Fibroblast of lung (primary cell): ENCODE results near the gene PAM. TPM values are rescaled to one million over a fixed set of nuclear protein-coding genes. Genes with fewer than 3 reads are reported as not detected.

Experiments
- DNase-seq, 2 donors: peaks; one replicate each; pipeline versions ENCODE4 v3.0.0 to v3.0.0-alpha.2; 2010; ENCODE audit warnings: low read depth in 2 of 2
- H2AFZ ChIP-seq: 2 replicates; pipeline ENCODE4 v1.5.1; 2012; ENCODE audit warnings: low read length, control low read depth, inconsistent platforms
- H3K27ac ChIP-seq: 2 replicates; pipeline ENCODE4 v1.5.1; 2011; ENCODE audit warnings: low read length, control low read depth; ENCODE audit not compliant: insufficient read depth
- H3K27me3 ChIP-seq: 2 replicates; pipeline ENCODE4 v1.5.1; 2011; ENCODE audit warnings: mild to moderate bottlenecking, low read length; ENCODE audit not compliant: control insufficient read depth, insufficient read depth
- H3K36me3 ChIP-seq: 2 replicates; pipeline ENCODE4 v1.5.1; 2011; ENCODE audit warnings: low read length; ENCODE audit not compliant: control insufficient read depth, insufficient read depth
- H3K4me1 ChIP-seq: 2 replicates; pipeline ENCODE4 v1.5.1; 2011; ENCODE audit warnings: low read length; ENCODE audit not compliant: control insufficient read depth, insufficient read depth; ENCODE audit errors: extremely low read depth
- H3K4me2 ChIP-seq: 2 replicates; pipeline ENCODE4 v1.5.1; 2011; ENCODE audit warnings: low read length, control low read depth; ENCODE audit not compliant: insufficient read depth; ENCODE audit errors: extremely low read depth
- H3K4me3 ChIP-seq, 4 experiments: fragments of 200-600 bp in 1 of 4; sonication (generic) in 1 of 4; replicated peaks in 1 of 4; 2 replicates each; pipeline ENCODE4 v1.5.1; 2011 to 2016; ENCODE audit warnings: low read length in 4 of 4, low read depth in 3 of 4, mild to moderate bottlenecking in 3 of 4, control low read depth in 2 of 4, inconsistent platforms in 1 of 4, mixed read lengths in 1 of 4; ENCODE audit not compliant: insufficient read depth in 1 of 4; ENCODE audit errors: control extremely low read depth in 1 of 4
- H3K79me2 ChIP-seq: 2 replicates; pipeline ENCODE4 v1.5.1; 2012; ENCODE audit warnings: mild to moderate bottlenecking, low read length, inconsistent platforms; ENCODE audit not compliant: control insufficient read depth, insufficient read depth
- H3K9ac ChIP-seq: 2 replicates; pipeline ENCODE4 v1.5.1; 2011; ENCODE audit warnings: mild to moderate bottlenecking, low read length, control low read depth; ENCODE audit not compliant: insufficient read depth
- H3K9me3 ChIP-seq: 2 replicates; pipeline ENCODE4 v1.5.1; 2012; ENCODE audit warnings: low read depth, low read length; ENCODE audit not compliant: control insufficient read depth, insufficient read depth
- H4K20me1 ChIP-seq: 2 replicates; pipeline ENCODE4 v1.5.1; 2011; ENCODE audit warnings: low read length; ENCODE audit not compliant: control insufficient read depth, insufficient read depth; ENCODE audit errors: extremely low read depth
- CTCF ChIP-seq, 2 donors: IDR thresholded peaks in 1 of 2; conservative IDR thresholded peaks in 1 of 2; 1 replicate in 1 of 2; 2 replicates in 1 of 2; pipeline ENCODE4 v1.5.1; 2011 to 2012; ENCODE audit warnings: low read length in 2 of 2, control low read depth in 1 of 2, inconsistent platforms in 1 of 2, low read depth in 1 of 2, mild to moderate bottlenecking in 1 of 2
- EZH2 ChIP-seq: IDR thresholded peaks from 2 replicates; pipeline ENCODE4 v1.5.1; 2012; ENCODE audit warnings: low read length, control low read depth, mild to moderate bottlenecking; ENCODE audit errors: missing control alignments
- polyA plus RNA-seq, 2 donors: library from polyadenylated mRNA; depleted of rRNA in 1 of 2; stranded (reverse) in 1 of 2; unstranded in 1 of 2; fragments of >200 nt; gene quantifications; 2 replicates each; pipeline ENCODE4 v1.2.1, GENCODE V29; 2011 to 2012; ENCODE audit warnings: missing spikeins in 1 of 2
- total RNA-seq: library from RNA; depleted of rRNA; stranded (reverse); fragments of >200 nt; gene quantifications from 2 replicates; pipeline ENCODE4 v1.2.1, GENCODE V29; 2014

The PAM gene
- total and polyA plus RNA-seq, 2 donors (not counting 1 experiment from before 2014, with no cell fraction given), result 404 to 405 TPM

- Histone ChIP-seq H3K4me2 (no peak overlapping the region), H3K27me3 (no peaks in the 10 kb centered on the region), H2AFZ (no peak overlapping the region), H3K36me3 (no peaks in the 10 kb centered on the region), H3K79me2 (no peaks in the 10 kb centered on the region), H4K20me1 (no peaks in the 10 kb centered on the region), H3K4me3 (no peak overlapping the region), H3K9me3 (no peaks in the 10 kb centered on the region), H3K4me1 (no peaks in the 10 kb centered on the region), H3K9ac (no peak overlapping the region), H3K27ac (no peak overlapping the region)
- DNase-seq, result no peak
- TF ChIP-seq EZH2, result no peak
Observed at GRCh38 chr5:102895234-102895633, 140.1 kb downstream of the PAM start.

DNA sequence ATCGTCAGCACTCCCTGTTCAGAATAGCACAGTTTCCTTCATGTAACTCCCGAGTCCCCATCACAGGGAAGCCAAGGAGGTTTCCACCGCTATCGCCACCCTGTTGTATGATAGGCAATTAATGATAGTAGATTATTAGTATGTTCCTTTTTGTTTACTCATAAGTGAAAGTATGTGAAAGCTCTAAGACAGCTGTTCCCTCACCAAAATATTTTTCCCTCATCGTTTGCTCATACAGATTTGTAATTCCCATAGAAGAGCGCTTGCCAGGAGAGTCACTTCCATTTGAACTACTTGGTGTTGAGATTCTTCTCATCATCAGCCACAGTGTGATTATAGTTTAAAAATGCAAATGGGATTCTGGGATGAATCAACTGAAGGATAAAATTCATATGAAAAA lies 140.9 kb downstream of the PAM start:
- no peaks in the 10 kb centered on the region for H3K27me3 ChIP-seq
- H2AFZ ChIP-seq, result no peak overlapping the region
- no peak overlapping the region for H3K4me2 ChIP-seq
- no peak for DNase-seq
- no peaks in the 10 kb centered on the region for H3K36me3 ChIP-seq
- no peaks in the 10 kb centered on the region for H4K20me1 ChIP-seq
- H3K4me3 ChIP-seq, result no peak overlapping the region
- H3K79me2 ChIP-seq, result no peaks in the 10 kb centered on the region
- no peak overlapping the region for H3K9ac ChIP-seq
- TF ChIP-seq EZH2 (no peak), CTCF (conservative IDR thresholded peaks at IDR 0.05 in 1 of 2, IDR thresholded peaks at IDR 0.05 in 1 of 2; ENCODE audit: low read depth in 1 of 2, low read length in 2 of 2) (no peak)
- no peaks in the 10 kb centered on the region for H3K9me3 ChIP-seq
- H3K4me1 ChIP-seq, result no peaks in the 10 kb centered on the region
- H3K27ac ChIP-seq, result no peak overlapping the region

- Histone ChIP-seq H3K36me3 (no peaks in the 10 kb centered on the region), H3K27me3 (no peaks in the 10 kb centered on the region), H2AFZ (no peak overlapping the region), H3K4me2 (no peak overlapping the region), H3K27ac (no peak overlapping the region), H3K79me2 (no peaks in the 10 kb centered on the region), H3K9ac (no peak overlapping the region), H3K9me3 (no peaks in the 10 kb centered on the region), H4K20me1 (no peaks in the 10 kb centered on the region), H3K4me3 (no peak overlapping the region), H3K4me1 (no peaks in the 10 kb centered on the region)
- TF ChIP-seq CTCF (conservative IDR thresholded peaks at IDR 0.05 in 1 of 2, IDR thresholded peaks at IDR 0.05 in 1 of 2; ENCODE audit: low read depth in 1 of 2, low read length in 2 of 2) (no peak), EZH2 (no peak)
- DNase-seq, result no peak
Observed at GRCh38 chr5:102901424-102902134, 146.5 kb downstream of the PAM start.
